Coronary artery (tissue), 2 donors: Measurements from ENCODE around the gene PTPRE.

Source experiments
- DNase-seq: peaks from one replicate; pipeline ENCODE4 v3.0.0-alpha.2; 2017; ENCODE audit warnings: low spot score
- H3K27ac ChIP-seq, 2 donors: fragments of 200-600 bp; sonication (generic); one replicate each; pipeline ENCODE4 v1.5.1; 2016 to 2019
- H3K4me3 ChIP-seq: fragments of 200-600 bp; sonication (generic); 2 replicates; pipeline ENCODE4 v1.5.1; 2016; ENCODE audit warnings: mild to moderate bottlenecking, moderate library complexity
- TF ChIP-seq, protein P1 (sequence below): fragments of 200-600 bp; sonication (generic); IDR thresholded peaks from one replicate; pipeline ENCODE4 v1.5.1; 2019; ENCODE audit warnings: antibody characterized with exemption

PTPRE gene

GRCh38 chr10:127882801-127883459 is 24.0 kb upstream of the PTPRE start:
- H3K27ac ChIP-seq = peak overlapping the region in 1 of 2 donors; percentile 16
- TF ChIP-seq, protein P1, sequence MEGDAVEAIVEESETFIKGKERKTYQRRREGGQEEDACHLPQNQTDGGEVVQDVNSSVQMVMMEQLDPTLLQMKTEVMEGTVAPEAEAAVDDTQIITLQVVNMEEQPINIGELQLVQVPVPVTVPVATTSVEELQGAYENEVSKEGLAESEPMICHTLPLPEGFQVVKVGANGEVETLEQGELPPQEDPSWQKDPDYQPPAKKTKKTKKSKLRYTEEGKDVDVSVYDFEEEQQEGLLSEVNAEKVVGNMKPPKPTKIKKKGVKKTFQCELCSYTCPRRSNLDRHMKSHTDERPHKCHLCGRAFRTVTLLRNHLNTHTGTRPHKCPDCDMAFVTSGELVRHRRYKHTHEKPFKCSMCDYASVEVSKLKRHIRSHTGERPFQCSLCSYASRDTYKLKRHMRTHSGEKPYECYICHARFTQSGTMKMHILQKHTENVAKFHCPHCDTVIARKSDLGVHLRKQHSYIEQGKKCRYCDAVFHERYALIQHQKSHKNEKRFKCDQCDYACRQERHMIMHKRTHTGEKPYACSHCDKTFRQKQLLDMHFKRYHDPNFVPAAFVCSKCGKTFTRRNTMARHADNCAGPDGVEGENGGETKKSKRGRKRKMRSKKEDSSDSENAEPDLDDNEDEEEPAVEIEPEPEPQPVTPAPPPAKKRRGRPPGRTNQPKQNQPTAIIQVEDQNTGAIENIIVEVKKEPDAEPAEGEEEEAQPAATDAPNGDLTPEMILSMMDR = no peak
- DNase-seq = no peak

GRCh38 chr10:127883516-127883915 is 23.4 kb upstream of the PTPRE start:
- no peak overlapping the region for H3K27ac ChIP-seq
- H3K4me3 ChIP-seq = no peak overlapping the region
- no peak for DNase-seq
- TF ChIP-seq, protein P1 = no peak

More at GRCh38 chr10:127882801-127883459, 24.0 kb upstream of the PTPRE start:
- H3K4me3 ChIP-seq = no peak overlapping the region

DNA sequence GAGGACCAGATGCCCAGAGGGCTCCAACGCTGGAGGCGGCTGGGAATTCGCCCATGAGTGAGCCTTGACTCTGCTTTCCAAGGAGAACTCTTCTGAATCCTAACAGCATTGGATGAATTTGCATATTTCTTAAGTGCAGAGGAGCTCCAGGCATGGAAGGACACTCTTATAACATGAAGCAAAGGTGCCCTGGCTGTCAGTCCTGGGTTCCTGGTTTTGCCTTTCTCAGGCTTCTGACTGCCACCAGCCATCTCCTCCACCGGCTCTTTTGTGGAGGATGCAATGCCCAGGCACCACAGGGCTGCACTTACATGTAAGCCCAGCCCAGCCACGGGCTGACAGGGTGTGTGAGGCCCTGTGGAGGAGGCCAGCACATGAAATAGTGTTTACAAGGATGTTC is 22.4 kb upstream of the PTPRE start:
- TF ChIP-seq, protein P1 = no peak
- DNase-seq = no peak
- H3K4me3 ChIP-seq = no peak overlapping the region
- H3K27ac ChIP-seq = no peak overlapping the region

GRCh38 chr10:127886371-127887051 is 20.4 kb upstream of the PTPRE start:
- Histone ChIP-seq H3K4me3 (no peak overlapping the region), H3K27ac (no peak overlapping the region)
- no peak for DNase-seq
- TF ChIP-seq, protein P1 = no peak

GRCh38 chr10:127887541-127888415 is 19.1 kb upstream of the PTPRE start:
- Histone ChIP-seq H3K27ac (no peak overlapping the region), H3K4me3 (no peak overlapping the region)
- TF ChIP-seq, protein P1 = no peak
- no peak for DNase-seq

GRCh38 chr10:127888521-127889312 is 18.2 kb upstream of the PTPRE start:
- DNase-seq = no peak
- Histone ChIP-seq H3K27ac (peak overlapping the region in 1 of 2 donors; percentile 36), H3K4me3 (no peak overlapping the region)
- TF ChIP-seq, protein P1 = no peak
